SH-SY5Y (cell line): ENCODE data around the gene PCIF1.

Experiments used
- GATA2 ChIP-seq: IDR thresholded peaks from 2 replicates; pipeline ENCODE4 v1.6.1; 2011; ENCODE audit warnings: mild to moderate bottlenecking, low read depth, low read length
- GATA3 ChIP-seq: IDR thresholded peaks from 2 replicates; pipeline ENCODE4 v1.6.1; 2011; ENCODE audit warnings: low read depth, mild to moderate bottlenecking, low read length, moderate library complexity

- TF ChIP-seq GATA2 (no peak), GATA3 (no peak)
Observed at GRCh38 chr20:45920462-45921336, 13.8 kb upstream of the PCIF1 start.
